Transverse colon (tissue), 4 donors: ENCODE data around the gene SYK.

ENCODE experiments used
- POLR2AphosphoS5 ChIP-seq, 3 donors: sonication (generic); formaldehyde crosslinking; IDR thresholded peaks; one replicate each; pipeline ENCODE4 v1.6.1; 2016; ENCODE audit warnings: antibody characterized with exemption in 3 of 3
- TF ChIP-seq, protein P1 (sequence below), 5 experiments: fragments of 200-600 bp in 3 of 5; fragments of 450-650 bp in 2 of 5; sonication (generic) in 3 of 5; IDR thresholded peaks; 1 replicate in 2 of 5; 2 replicates in 3 of 5; pipeline ENCODE4 v1.5.1; 2016 to 2017; ENCODE audit warnings: antibody characterized with exemption in 5 of 5, inconsistent platforms in 3 of 5, mild to moderate bottlenecking in 2 of 5, moderate library complexity in 1 of 5

GRCh38 chr9:90838098-90838497, 36.5 kb downstream of the SYK start:
- TF ChIP-seq, protein P1, sequence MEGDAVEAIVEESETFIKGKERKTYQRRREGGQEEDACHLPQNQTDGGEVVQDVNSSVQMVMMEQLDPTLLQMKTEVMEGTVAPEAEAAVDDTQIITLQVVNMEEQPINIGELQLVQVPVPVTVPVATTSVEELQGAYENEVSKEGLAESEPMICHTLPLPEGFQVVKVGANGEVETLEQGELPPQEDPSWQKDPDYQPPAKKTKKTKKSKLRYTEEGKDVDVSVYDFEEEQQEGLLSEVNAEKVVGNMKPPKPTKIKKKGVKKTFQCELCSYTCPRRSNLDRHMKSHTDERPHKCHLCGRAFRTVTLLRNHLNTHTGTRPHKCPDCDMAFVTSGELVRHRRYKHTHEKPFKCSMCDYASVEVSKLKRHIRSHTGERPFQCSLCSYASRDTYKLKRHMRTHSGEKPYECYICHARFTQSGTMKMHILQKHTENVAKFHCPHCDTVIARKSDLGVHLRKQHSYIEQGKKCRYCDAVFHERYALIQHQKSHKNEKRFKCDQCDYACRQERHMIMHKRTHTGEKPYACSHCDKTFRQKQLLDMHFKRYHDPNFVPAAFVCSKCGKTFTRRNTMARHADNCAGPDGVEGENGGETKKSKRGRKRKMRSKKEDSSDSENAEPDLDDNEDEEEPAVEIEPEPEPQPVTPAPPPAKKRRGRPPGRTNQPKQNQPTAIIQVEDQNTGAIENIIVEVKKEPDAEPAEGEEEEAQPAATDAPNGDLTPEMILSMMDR (IDR thresholded peaks at IDR 0.05), result no peak
- no peak for TF ChIP-seq POLR2AphosphoS5 (IDR thresholded peaks at IDR 0.05)
